ENCODE measurements around the gene NELFA. TPM values are rescaled to one million over a fixed set of nuclear protein-coding genes. Genes with fewer than 3 reads are reported as not detected.
A peak's percentile ranks its signal among the peaks of the same experiment; 100 is the strongest.

Gene NELFA
- total RNA-seq, result 10 to 100 TPM; 29.3 to 45.3 (median 35.7) TPM

DNA sequence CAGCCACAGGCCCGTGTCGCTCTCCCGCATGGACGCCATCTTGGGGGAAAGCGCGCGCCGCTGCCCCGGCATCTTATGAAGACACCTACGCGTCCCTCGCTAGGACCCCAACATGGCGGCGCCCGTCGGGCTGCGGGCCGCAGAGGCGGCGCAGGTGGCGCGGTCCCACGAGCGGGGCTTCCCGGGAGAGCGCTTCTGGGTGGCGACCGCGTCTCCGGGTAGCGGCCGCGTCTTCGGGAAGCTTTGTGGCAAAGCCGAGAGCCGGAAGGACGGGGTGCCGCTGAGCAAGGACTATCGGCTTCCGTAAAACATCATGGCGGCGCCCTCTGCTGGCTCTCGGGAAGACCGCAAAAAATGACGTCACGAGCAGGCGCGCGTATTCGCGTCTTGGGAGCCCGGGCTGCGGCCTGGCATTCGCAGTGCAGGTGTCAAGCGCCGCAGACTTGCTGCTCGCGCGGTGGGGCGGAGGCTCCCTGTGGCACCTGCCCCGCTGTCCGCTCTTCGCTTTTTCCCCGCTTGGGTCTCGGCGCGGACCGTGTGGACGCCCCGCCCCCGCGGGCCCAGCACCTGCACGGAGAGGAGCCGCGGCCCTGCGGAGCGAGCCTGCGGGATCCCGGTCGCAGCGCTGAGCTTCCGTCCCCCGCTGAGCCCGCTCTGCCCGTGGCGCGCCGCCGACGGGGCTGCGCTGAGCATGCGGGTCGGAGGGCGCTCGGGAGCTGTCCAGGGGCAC lies at the start of gene NELFA:
NELFA (minus strand) TSS at position 54 of the 730 bp plus-strand sequence; CDS start at position 39, 15 bp downstream.
- peak; percentile 91 to 98 for DNase-seq (ENCODE audit: low spot score in 2 of 2)
- WGBS, 2 donors, result 1 to 2% methylated on average over 23 to 66 of the region's 95 CpGs
- H3K4me3 ChIP-seq (ENCODE audit: low read depth, poor library complexity, severe bottlenecking), result peak within 1 kb of the TSS; percentile 68
- intact Hi-C loops (cut with DNase I; ENCODE audit: low total_unique reads), result no loop called here
- TF ChIP-seq, protein P1, sequence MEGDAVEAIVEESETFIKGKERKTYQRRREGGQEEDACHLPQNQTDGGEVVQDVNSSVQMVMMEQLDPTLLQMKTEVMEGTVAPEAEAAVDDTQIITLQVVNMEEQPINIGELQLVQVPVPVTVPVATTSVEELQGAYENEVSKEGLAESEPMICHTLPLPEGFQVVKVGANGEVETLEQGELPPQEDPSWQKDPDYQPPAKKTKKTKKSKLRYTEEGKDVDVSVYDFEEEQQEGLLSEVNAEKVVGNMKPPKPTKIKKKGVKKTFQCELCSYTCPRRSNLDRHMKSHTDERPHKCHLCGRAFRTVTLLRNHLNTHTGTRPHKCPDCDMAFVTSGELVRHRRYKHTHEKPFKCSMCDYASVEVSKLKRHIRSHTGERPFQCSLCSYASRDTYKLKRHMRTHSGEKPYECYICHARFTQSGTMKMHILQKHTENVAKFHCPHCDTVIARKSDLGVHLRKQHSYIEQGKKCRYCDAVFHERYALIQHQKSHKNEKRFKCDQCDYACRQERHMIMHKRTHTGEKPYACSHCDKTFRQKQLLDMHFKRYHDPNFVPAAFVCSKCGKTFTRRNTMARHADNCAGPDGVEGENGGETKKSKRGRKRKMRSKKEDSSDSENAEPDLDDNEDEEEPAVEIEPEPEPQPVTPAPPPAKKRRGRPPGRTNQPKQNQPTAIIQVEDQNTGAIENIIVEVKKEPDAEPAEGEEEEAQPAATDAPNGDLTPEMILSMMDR (IDR thresholded peaks at IDR 0.05), result peak in 1 of 3 donors; percentile 27
- TF ChIP-seq POLR2A (IDR thresholded peaks at IDR 0.05), result no peak

DNA sequence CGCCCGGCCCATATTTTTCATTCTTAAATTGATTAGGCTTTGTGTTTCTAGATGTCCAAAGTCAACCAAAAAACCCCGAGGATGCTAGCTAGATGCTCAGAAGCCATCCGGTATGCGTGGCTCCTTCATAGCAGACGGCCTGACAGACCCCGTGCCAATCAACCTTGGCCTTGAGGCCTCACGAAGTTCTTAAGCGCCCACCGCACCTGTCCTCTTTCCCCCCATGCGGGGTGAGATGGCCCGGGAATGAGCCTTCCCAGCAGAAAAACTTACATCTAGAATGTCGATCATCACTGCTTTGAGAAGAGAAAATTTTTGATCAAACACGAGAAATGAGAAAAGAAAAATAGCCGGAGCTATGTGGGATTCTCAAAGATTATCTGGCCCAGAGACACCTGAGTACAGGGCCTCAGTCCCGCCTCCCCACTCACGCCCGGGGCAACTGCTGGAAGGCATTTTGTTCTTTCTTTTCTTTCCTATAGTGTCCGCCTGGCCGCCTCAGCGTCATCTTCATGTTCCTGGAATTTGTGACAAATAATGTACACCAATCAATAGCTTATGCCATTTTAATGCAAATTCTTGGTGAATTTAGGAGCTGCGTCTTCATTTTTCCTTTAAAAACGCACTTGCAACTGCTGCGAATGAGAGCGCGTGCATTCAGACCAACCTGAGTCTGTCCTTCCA lies 48.8 kb upstream of the NELFA start:
- intact Hi-C loops (cut with DNase I; ENCODE audit: low total_unique reads), result no loop called here
- DNase-seq (ENCODE audit: low spot score in 2 of 2), result no peak
- TF ChIP-seq, protein P1 (IDR thresholded peaks at IDR 0.05), result no peak
- no peak for TF ChIP-seq POLR2A (IDR thresholded peaks at IDR 0.05)
- no peak overlapping the region for H3K4me3 ChIP-seq (ENCODE audit: low read depth, poor library complexity, severe bottlenecking)
- 69 to 74% methylated on average over 26 of the region's 26 CpGs for WGBS, 2 donors

DNA sequence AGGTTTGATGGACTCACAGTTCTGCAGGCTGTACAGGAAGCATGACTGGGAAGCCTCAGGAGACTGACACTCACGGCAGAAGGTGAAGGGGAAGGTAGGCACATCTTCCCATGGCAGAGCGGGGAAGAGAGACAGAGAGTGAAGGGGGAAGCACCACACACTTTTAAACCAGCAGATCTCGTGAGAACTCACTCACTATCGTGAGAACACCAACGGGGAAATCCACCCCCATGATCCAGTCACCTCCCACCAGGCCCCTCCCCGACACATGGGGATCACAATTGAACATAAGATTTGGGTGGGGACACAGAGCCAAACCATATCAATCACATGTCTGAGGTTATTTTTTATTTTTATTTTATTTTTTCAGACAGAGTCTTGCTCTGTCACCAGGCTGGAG lies 45.4 kb upstream of the NELFA start:
- no peak overlapping the region for H3K4me3 ChIP-seq (ENCODE audit: low read depth, poor library complexity, severe bottlenecking)
- intact Hi-C loops (cut with DNase I; ENCODE audit: low total_unique reads), result no loop called here
- no peak for DNase-seq (ENCODE audit: low spot score in 2 of 2)
- TF ChIP-seq, protein P1 (IDR thresholded peaks at IDR 0.05), result no peak
- no peak for TF ChIP-seq POLR2A (IDR thresholded peaks at IDR 0.05)
- whole genome bisulfite sequencing, 2 donors, result 59 to 73% methylated on average over 6 of the region's 6 CpGs

DNA sequence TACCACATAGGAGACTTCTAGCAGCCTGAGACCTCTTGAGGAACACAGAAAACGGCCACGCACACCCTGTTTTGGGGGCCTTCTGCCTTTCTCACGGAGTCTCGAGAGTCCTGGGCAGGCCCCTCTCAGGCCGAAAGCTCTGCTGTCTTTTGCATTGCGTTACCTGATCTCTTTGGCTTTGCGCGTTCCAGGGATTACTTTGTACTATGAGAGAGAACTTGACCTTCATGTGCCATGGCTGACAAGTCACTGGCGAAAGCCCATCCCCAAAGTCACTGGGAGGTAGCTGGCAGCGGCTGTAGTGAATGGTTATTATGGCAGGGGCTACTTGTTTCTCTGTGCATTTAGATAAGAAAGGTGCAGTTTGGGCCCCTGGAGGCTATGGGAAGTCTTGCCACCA lies 42.3 kb upstream of the NELFA start:
- intact Hi-C loops (cut with DNase I; ENCODE audit: low total_unique reads), result no loop called here
- H3K4me3 ChIP-seq (ENCODE audit: low read depth, poor library complexity, severe bottlenecking), result no peak overlapping the region
- WGBS, 2 donors, result 70 to 72% methylated on average over 10 of the region's 10 CpGs
- no peak for TF ChIP-seq POLR2A (IDR thresholded peaks at IDR 0.05)
- TF ChIP-seq, protein P1 (IDR thresholded peaks at IDR 0.05), result no peak
- DNase-seq (ENCODE audit: low spot score in 2 of 2), result peak in 1 of 2 donors; percentile 80

DNA sequence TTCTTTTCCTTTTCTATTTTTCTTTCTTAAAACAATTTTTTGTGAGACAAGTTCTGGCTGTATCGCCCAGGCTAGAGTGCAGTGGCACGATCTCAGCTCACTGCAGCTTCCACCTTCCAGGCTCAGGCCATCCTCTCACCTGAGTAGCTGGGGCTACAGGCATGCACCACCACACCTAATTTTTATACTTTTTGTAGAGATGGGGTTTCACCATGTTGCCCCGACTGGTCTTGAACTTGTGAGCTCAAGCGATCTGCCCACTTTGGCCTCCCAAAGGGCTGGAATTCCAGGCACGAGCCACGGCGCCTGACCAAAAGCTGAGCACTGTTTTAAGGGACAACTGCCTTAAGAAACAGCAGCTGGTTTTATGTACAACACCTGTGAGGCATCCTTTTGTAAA lies 41.0 kb upstream of the NELFA start:
- no peak overlapping the region for H3K4me3 ChIP-seq (ENCODE audit: low read depth, poor library complexity, severe bottlenecking)
- intact Hi-C loops (cut with DNase I; ENCODE audit: low total_unique reads), result no loop called here
- WGBS, 2 donors, result 81 to 89% methylated on average over 7 of the region's 7 CpGs
- TF ChIP-seq, protein P1 (IDR thresholded peaks at IDR 0.05), result no peak
- no peak for TF ChIP-seq POLR2A (IDR thresholded peaks at IDR 0.05)
- DNase-seq (ENCODE audit: low spot score in 2 of 2), result peak in 1 of 2 donors; percentile 66

Measured in lower leg skin (tissue), 4 donors.